Iris pigment epithelial cell (primary cell): Measurements from ENCODE around the gene NDUFS6.

ENCODE experiments used
- DNase-seq: peaks from one replicate; pipeline ENCODE4 v3.0.0-alpha.2; 2011; ENCODE audit warnings: low read depth

Gene NDUFS6

DNA sequence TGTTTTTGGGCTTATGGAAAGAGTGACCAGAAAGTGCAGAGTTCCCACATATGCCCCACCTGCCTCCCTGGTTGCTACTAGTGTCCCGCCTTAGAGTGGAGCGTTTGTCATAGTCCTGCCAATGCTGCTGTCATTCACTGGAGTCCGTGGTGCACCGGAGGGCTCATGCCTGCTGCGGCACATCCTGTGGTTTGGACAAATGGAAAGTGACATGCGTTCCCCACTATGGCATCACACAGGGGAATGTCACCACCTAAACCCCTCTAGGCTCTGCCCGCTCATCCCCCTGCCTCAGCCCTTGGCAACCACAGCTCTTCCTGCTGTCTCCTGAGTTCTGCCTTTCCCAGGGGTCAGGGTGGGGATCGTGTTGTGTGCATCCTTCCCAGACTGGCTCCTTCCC is 52.3 kb downstream of the NDUFS6 start:
- DNase-seq: no peak

- DNase-seq: no peak
These were observed 53.9 kb downstream of the NDUFS6 start for GRCh38 chr5:1855075-1855474.

- DNase-seq: no peak
These were observed 54.4 kb downstream of the NDUFS6 start for GRCh38 chr5:1855596-1855995.

- DNase-seq: no peak
These were observed 55.5 kb downstream of the NDUFS6 start for GRCh38 chr5:1856596-1857255.

DNA sequence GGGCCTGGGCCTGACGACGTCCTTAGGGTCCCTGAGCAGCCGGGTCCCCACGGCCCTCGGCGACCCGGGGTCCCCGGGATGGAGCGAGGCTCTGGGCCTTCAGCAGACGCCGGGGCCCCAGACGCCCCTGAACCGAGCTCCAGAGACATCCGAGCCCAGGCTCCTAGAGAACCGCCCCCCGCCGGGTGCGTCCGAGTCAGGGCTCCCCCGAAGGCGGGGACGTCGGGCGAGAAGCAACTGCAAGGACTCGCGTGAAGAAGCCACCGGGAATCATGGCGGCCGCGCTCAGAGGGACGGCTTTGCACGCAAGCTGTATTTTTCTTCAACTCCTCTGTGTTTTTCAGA is 56.0 kb downstream of the NDUFS6 start:
- no peak for DNase-seq

GRCh38 chr5:1858436-1858835 is 57.2 kb downstream of the NDUFS6 start:
- no peak for DNase-seq

DNA sequence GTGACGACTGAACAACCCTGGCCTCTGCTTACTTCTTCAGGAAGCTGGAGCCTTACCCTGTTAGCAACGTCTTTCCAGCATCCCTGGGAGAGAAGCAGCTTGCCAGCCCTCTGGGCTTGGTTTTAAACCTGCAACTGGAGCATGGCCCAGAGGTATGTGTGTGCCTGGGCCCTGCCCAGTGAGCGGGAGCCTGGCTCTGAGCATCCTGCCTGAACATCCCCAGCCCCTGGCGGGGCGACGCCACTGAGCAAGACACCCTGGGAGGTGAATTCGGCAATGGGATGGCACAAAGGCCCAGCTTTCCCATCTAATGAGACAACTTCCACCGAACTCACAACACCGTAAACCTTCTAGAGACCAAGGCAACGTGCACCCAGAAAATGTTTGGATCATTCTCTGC is 57.9 kb downstream of the NDUFS6 start:
- DNase-seq: no peak

DNA sequence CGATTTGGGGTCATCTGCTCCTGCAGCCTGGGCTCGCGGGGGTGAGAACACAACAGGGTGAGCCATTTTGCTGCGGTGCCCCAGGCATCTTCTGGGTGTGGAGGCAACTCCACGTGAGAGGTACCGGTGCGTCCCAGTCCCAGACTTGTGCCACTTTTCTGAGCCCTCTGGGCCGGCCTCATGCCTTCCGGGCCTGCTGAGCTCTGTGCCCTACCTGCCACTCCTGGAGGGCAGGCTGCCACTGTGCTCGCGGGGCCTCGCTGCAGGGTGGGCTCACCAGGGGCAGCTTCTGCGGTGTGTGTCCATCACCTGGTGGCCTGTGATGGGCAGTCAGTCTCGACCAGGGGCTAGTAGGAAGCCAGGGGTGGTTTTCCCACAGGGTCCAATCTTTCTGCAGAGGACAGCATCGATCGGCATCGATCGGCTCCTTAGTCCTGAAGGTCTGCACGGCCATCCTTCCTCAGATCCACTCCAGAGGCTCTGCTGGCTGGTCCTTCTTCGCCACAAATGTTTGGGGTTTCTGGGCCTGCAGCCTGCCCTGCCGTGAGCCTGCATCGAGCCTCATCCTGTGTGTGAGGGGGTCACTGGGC is 58.9 kb downstream of the NDUFS6 start:
- DNase-seq: no peak

GRCh38 chr5:1860949-1861348 is 59.7 kb downstream of the NDUFS6 start:
- DNase-seq: no peak

- DNase-seq: no peak
These were observed 63.8 kb downstream of the NDUFS6 start for GRCh38 chr5:1864896-1865440.

GRCh38 chr5:1865486-1865885 is 64.3 kb downstream of the NDUFS6 start:
- DNase-seq: no peak
